Renal cortex interstitium (tissue), 11 donors: ENCODE measurements around the gene USP22. TPM values are rescaled to one million over a fixed set of nuclear protein-coding genes. Genes with fewer than 3 reads are reported as not detected.

Experiments used
- DNase-seq, 11 donors: peaks; one replicate each; pipeline ENCODE4 v3.0.0-alpha.2; 2013; ENCODE audit warnings: low read depth in 9 of 11, low spot score in 4 of 11; ENCODE audit errors: extremely low read depth in 1 of 11
- polyA plus RNA-seq, 3 donors: library from polyadenylated mRNA; unstranded; fragments of 120-200 nt; gene quantifications; one replicate each; pipeline ENCODE4 v1.2.1, GENCODE V29; 2013; ENCODE audit not compliant: insufficient read length in 3 of 3

USP22 gene
- polyA plus RNA-seq, 3 donors: 202 to 238 (median 235) TPM

GRCh38 chr17:21030375-21030774 is 12.4 kb downstream of the USP22 start:
- DNase-seq: no peak

GRCh38 chr17:21029515-21029914 is 13.3 kb downstream of the USP22 start:
- no peak for DNase-seq

GRCh38 chr17:21029036-21029435 is 13.8 kb downstream of the USP22 start:
- DNase-seq: no peak

GRCh38 chr17:21028192-21028591 is 14.6 kb downstream of the USP22 start:
- DNase-seq: no peak

GRCh38 chr17:21027031-21027430 is 15.8 kb downstream of the USP22 start:
- DNase-seq: no peak

- DNase-seq: no peak
Observed at GRCh38 chr17:21025451-21025850, 17.4 kb downstream of the USP22 start.

GRCh38 chr17:21024024-21024423 is 18.8 kb downstream of the USP22 start:
- no peak for DNase-seq

GRCh38 chr17:21021208-21021803 is 21.5 kb downstream of the USP22 start:
- no peak for DNase-seq

- no peak for DNase-seq
Observed at GRCh38 chr17:21020622-21021021, 22.2 kb downstream of the USP22 start.

- no peak for DNase-seq
Observed at GRCh38 chr17:21019976-21020586, 22.7 kb downstream of the USP22 start.

GRCh38 chr17:21018894-21019293 is 23.9 kb downstream of the USP22 start:
- no peak for DNase-seq

GRCh38 chr17:21017861-21018260 is 24.9 kb downstream of the USP22 start:
- DNase-seq: no peak

GRCh38 chr17:21017256-21017655 is 25.6 kb downstream of the USP22 start:
- DNase-seq: no peak

GRCh38 chr17:21016826-21017225 is 26.0 kb downstream of the USP22 start:
- DNase-seq: no peak

GRCh38 chr17:21015564-21015963 is 27.2 kb downstream of the USP22 start:
- no peak for DNase-seq

GRCh38 chr17:21014498-21014897 is 28.3 kb downstream of the USP22 start:
- no peak for DNase-seq

- no peak for DNase-seq
Observed at GRCh38 chr17:21013983-21014382, 28.8 kb downstream of the USP22 start.

GRCh38 chr17:21012736-21013135 is 30.1 kb downstream of the USP22 start:
- DNase-seq: no peak

- no peak for DNase-seq
Observed at GRCh38 chr17:21010705-21011596, 31.9 kb downstream of the USP22 start.

GRCh38 chr17:21008992-21009671 is 33.7 kb downstream of the USP22 start:
- DNase-seq: no peak
